ENCODE results near the gene MAPK14.

MAPK14 gene

DNA sequence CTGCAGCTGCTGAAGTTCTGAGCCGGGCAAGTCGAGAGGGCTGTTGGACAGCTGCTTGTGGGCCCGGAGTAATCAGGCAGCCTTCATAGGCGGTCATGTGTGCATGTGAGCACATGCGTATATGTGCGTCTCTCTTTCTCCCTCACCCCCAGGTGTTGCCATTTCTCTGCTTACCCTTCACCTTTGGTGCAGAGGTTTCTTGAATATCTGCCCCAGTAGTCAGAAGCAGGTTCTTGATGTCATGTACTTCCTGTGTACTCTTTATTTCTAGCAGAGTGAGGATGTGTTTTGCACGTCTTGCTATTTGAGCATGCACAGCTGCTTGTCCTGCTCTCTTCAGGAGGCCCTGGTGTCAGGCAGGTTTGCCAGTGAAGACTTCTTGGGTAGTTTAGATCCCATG, 81.5 kb downstream of the MAPK14 start:
- DNase-seq (ENCODE audit: low read depth) = no peak
- TF ChIP-seq, protein P1, sequence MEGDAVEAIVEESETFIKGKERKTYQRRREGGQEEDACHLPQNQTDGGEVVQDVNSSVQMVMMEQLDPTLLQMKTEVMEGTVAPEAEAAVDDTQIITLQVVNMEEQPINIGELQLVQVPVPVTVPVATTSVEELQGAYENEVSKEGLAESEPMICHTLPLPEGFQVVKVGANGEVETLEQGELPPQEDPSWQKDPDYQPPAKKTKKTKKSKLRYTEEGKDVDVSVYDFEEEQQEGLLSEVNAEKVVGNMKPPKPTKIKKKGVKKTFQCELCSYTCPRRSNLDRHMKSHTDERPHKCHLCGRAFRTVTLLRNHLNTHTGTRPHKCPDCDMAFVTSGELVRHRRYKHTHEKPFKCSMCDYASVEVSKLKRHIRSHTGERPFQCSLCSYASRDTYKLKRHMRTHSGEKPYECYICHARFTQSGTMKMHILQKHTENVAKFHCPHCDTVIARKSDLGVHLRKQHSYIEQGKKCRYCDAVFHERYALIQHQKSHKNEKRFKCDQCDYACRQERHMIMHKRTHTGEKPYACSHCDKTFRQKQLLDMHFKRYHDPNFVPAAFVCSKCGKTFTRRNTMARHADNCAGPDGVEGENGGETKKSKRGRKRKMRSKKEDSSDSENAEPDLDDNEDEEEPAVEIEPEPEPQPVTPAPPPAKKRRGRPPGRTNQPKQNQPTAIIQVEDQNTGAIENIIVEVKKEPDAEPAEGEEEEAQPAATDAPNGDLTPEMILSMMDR (IDR thresholded peaks at IDR 0.05; ENCODE audit: low read length, missing control alignments) = no peak
- H3K4me3 ChIP-seq (replicated peaks; ENCODE audit: low read depth, low read length) = no peak overlapping the region

- no peak overlapping the region for H3K4me3 ChIP-seq (replicated peaks; ENCODE audit: low read depth, low read length)
- TF ChIP-seq, protein P1 (IDR thresholded peaks at IDR 0.05; ENCODE audit: low read length, missing control alignments) = no peak
- DNase-seq (ENCODE audit: low read depth) = no peak
Measured at GRCh38 chr6:36110050-36110449, 82.4 kb downstream of the MAPK14 start.

DNA sequence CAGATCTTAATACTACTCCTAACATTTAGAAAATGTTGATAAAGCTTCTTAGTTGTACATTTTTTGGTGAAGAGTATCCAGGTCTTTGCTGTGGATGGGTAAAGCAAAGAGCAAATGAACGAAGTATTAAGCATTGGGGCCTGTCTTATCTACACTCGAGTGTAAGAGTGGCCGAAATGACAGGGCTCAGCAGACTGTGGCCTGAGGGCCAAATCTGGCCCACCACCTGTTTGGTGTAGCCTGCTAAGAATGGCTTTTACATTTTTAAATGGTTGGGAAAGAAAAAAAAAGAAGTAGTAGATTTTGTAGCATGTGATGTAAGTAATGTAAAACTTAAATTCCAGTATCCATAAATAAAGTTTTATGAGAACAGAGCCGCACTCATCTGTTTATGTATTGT, 83.3 kb downstream of the MAPK14 start:
- DNase-seq (ENCODE audit: low read depth) = no peak
- TF ChIP-seq, protein P1 (IDR thresholded peaks at IDR 0.05; ENCODE audit: low read length, missing control alignments) = no peak
- no peak overlapping the region for H3K4me3 ChIP-seq (replicated peaks; ENCODE audit: low read depth, low read length)

DNA sequence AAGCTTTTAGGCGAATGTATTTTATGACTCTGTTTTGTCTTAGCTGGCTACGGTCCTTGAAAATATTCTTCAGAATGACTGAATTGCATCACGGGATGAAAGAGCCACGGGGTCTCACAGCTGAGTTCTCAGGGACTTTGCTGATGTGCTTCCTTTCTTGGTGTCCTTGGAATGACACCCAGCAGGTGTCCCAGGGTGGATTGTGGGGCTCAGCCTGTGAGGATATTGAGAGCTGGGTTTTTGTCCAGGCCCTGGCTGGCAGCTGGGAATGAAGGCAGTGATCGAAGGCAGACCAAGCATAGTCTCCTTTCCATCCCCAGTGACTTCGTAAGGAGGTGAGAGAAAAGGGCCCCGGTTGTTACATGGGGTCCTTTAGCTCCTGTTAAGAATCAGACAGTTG, 83.9 kb downstream of the MAPK14 start:
- no peak for DNase-seq (ENCODE audit: low read depth)
- no peak overlapping the region for H3K4me3 ChIP-seq (replicated peaks; ENCODE audit: low read depth, low read length)
- TF ChIP-seq, protein P1 (IDR thresholded peaks at IDR 0.05; ENCODE audit: low read length, missing control alignments) = no peak

- DNase-seq (ENCODE audit: low read depth) = no peak
- TF ChIP-seq, protein P1 (IDR thresholded peaks at IDR 0.05; ENCODE audit: low read length, missing control alignments) = no peak
- no peak overlapping the region for H3K4me3 ChIP-seq (replicated peaks; ENCODE audit: low read depth, low read length)
Measured at GRCh38 chr6:36113049-36113448, 85.4 kb downstream of the MAPK14 start.

GRCh38 chr6:36113703-36114102, 86.1 kb downstream of the MAPK14 start:
- no peak overlapping the region for H3K4me3 ChIP-seq (replicated peaks; ENCODE audit: low read depth, low read length)
- TF ChIP-seq, protein P1 (IDR thresholded peaks at IDR 0.05; ENCODE audit: low read length, missing control alignments) = no peak
- DNase-seq (ENCODE audit: low read depth) = no peak

DNA sequence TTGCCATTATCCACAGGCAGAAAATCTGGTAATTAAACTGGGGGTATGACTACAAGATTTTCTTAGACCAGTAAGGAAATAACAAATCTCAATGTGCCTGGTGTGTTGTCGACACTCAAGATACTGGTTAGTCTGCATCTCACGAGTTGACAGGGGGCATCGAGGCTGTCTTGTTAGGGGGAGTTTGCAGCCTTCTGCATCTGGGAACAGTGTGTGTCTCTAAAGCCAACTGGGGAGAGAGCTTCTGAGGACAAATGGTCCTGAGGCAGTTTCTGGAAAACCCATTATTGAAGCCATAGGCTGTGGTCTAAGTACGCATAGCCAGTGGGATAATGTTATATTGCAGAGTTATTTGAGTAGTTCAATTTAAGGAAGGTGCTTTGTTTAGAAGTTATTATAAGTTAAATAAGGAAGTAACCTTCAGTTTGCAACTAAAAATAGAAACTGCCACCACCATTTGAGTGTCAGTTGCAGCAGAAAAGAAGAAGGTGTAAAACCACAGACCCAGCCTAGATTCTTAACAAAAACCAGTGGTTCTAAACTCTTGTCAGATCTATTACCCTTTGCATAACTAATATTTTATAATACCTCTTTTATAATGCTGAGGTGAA, 87.3 kb downstream of the MAPK14 start:
- DNase-seq (ENCODE audit: low read depth) = no peak
- H3K4me3 ChIP-seq (replicated peaks; ENCODE audit: low read depth, low read length) = no peak overlapping the region
- TF ChIP-seq, protein P1 (IDR thresholded peaks at IDR 0.05; ENCODE audit: low read length, missing control alignments) = no peak

All from fibroblast of pulmonary artery (primary cell).